ENCODE measurements around the gene ARHGAP8. TPM values are rescaled to one million over a fixed set of nuclear protein-coding genes. Genes with fewer than 3 reads are reported as not detected.

The ARHGAP8 gene
- total and polyA plus RNA-seq, 2 experiments from 2014 or later = 62.8 to 64.9 TPM

- Histone ChIP-seq H4K20me1 (replicated peaks; ENCODE audit: insufficient read depth) (no peaks in the 10 kb centered on the region), H3K4me2 (no peak overlapping the region), H3K4me1 (ENCODE audit: insufficient read depth) (peaks cover 12% of the 10 kb centered on the region; the same call in 1 of the 2 replicates), H3K79me2 (replicated peaks; ENCODE audit: insufficient read depth) (no peaks in the 10 kb centered on the region), H3K9me2 (ENCODE audit: insufficient read depth) (no peaks in the 10 kb centered on the region), H2AFZ (no peak overlapping the region), H3F3A (replicated peaks; ENCODE audit: low read depth) (no peaks in the 10 kb centered on the region), H3K27ac (ENCODE audit: low read depth) (no peak overlapping the region), H3K4me3 (no peak overlapping the region), H3K27me3 (ENCODE audit: insufficient read depth) (no peaks in the 10 kb centered on the region), H3K36me3 (ENCODE audit: insufficient read depth) (no peaks in the 10 kb centered on the region)
- Mint-ChIP-seq H3K4me1 (peaks cover 19% of the 10 kb centered on the region; the same call in 2 of the 3 replicates), H3K4me3 (no peak overlapping the region), H3K27ac (no peak overlapping the region), H3K9me3 (no peaks in the 10 kb centered on the region), H3K36me3 (ENCODE audit: low read depth) (no peaks in the 10 kb centered on the region), H3K27me3 (ENCODE audit: insufficient read depth, low read depth, poor library complexity) (peaks cover 11% of the 10 kb centered on the region)
- DNase-seq (ENCODE audit: low spot score) = no peak
- no peak for ATAC-seq
- TF ChIP-seq ZNF331 (CRISPR knock-in tag; IDR thresholded peaks at IDR 0.05; ENCODE audit: low read depth) (no peak), CTCF (conservative IDR thresholded peaks at IDR 0.05; ENCODE audit: low read depth in 2 of 2) (no peak), ETS1 (IDR thresholded peaks at IDR 0.05) (no peak), ZNF462 (CRISPR knock-in tag; IDR thresholded peaks at IDR 0.05) (no peak), JUNB (IDR thresholded peaks at IDR 0.05; ENCODE audit: unreplicated experiment) (no peak), NANOG (IDR thresholded peaks at IDR 0.05; ENCODE audit: borderline replicate concordance) (no peak), REST (IDR thresholded peaks at IDR 0.05; ENCODE audit: unreplicated experiment) (no peak), STAT1 (IDR thresholded peaks at IDR 0.05; ENCODE audit: unreplicated experiment) (no peak), EZH2 (IDR thresholded peaks at IDR 0.05; ENCODE audit: low read depth, unreplicated experiment) (no peak), POLR2AphosphoS5 (IDR thresholded peaks at IDR 0.05; ENCODE audit: low read depth) (no peak), CREB1 (CRISPR knock-in tag; IDR thresholded peaks at IDR 0.05; ENCODE audit: low read depth) (no peak), ZNF114 (CRISPR knock-in tag; IDR thresholded peaks at IDR 0.05) (no peak), EZH2phosphoT487 (IDR thresholded peaks at IDR 0.05; ENCODE audit: unreplicated experiment) (no peak)
Measured at GRCh38 chr22:44740307-44740706, 12.1 kb upstream of the ARHGAP8 start.
